Cardiac muscle cell (in vitro differentiated cells and primary cell): ENCODE data around the gene DIAPH2. TPM values are rescaled to one million over a fixed set of nuclear protein-coding genes. Genes with fewer than 3 reads are reported as not detected.

Experiments
- DNase-seq, 2 donors: peaks; one replicate each; pipeline versions ENCODE4 v3.0.0 to v3.0.0-alpha.2; 2010 to 2017; ENCODE audit warnings: low read depth in 1 of 2, low spot score in 1 of 2
- H3K27ac ChIP-seq: fragments of 200-600 bp; sonication (generic); 2 replicates; pipeline ENCODE4 v1.5.1; 2016
- H3K27me3 ChIP-seq: fragments of 200-600 bp; sonication (generic); 2 replicates; pipeline ENCODE4 v1.6.0; 2016; ENCODE audit warnings: control low read depth
- H3K36me3 ChIP-seq: fragments of 200-600 bp; sonication (generic); 2 replicates; pipeline ENCODE4 v1.5.1; 2016; ENCODE audit warnings: control low read depth
- H3K4me1 ChIP-seq: fragments of 200-600 bp; sonication (generic); 2 replicates; pipeline ENCODE4 v1.8.1; 2017; ENCODE audit warnings: low read depth, mild to moderate bottlenecking, mixed run types
- H3K4me3 ChIP-seq: fragments of 200-600 bp; sonication (generic); 2 replicates; pipeline ENCODE4 v1.5.1; 2016; ENCODE audit warnings: mild to moderate bottlenecking
- H3K9me3 ChIP-seq: fragments of 200-600 bp; sonication (generic); 2 replicates; pipeline ENCODE4 v1.5.1; 2017; ENCODE audit warnings: low read depth, mild to moderate bottlenecking, control low read depth
- polyA plus RNA-seq: library from polyadenylated mRNA; unstranded; fragments of >200 nt; fragmentation: Nextera tagmentation; extraction: Ambion mirVana; gene quantifications from 2 replicates; pipeline ENCODE4 v1.2.1, GENCODE V29; 2016
- total RNA-seq: library from RNA; depleted of rRNA; stranded (reverse); fragments of >200 nt; gene quantifications from 2 replicates; pipeline ENCODE4 v1.2.3, GENCODE V29; 2016
- TF ChIP-seq, protein P1 (sequence below): IDR thresholded peaks from 2 replicates; pipeline ENCODE4 v1.5.1; 2012; ENCODE audit warnings: low read depth, mild to moderate bottlenecking, low read length

DIAPH2 gene
- total and polyA plus RNA-seq, 2 experiments from 2014 or later, result 9.1 to 18.4 TPM

DNA sequence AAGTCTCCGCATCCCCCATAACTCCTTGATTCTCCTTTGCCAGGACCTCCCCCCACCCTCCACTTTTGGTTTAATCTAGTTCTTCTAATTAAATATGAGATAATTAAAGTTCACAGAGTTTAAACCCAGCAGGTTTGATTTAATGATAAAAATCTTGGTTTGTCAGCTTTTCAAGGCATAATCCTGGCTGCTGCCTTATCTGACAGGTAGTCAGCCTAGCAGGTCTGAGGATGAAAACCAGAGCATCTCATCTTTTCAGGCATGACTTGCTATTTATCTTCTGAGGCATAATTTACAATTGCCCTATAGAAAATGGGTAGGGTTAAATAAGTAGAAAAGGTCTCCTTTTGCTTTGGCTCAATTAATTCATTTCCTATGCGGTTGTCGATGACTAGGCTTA lies 790.3 kb downstream of the DIAPH2 start:
- Histone ChIP-seq H3K4me3 (no peak overlapping the region), H3K27me3 (no peaks in the 10 kb centered on the region), H3K27ac (no peak overlapping the region), H3K36me3 (no peaks in the 10 kb centered on the region), H3K4me1 (no peaks in the 10 kb centered on the region), H3K9me3 (no peaks in the 10 kb centered on the region)
- no peak for DNase-seq
- TF ChIP-seq, protein P1, sequence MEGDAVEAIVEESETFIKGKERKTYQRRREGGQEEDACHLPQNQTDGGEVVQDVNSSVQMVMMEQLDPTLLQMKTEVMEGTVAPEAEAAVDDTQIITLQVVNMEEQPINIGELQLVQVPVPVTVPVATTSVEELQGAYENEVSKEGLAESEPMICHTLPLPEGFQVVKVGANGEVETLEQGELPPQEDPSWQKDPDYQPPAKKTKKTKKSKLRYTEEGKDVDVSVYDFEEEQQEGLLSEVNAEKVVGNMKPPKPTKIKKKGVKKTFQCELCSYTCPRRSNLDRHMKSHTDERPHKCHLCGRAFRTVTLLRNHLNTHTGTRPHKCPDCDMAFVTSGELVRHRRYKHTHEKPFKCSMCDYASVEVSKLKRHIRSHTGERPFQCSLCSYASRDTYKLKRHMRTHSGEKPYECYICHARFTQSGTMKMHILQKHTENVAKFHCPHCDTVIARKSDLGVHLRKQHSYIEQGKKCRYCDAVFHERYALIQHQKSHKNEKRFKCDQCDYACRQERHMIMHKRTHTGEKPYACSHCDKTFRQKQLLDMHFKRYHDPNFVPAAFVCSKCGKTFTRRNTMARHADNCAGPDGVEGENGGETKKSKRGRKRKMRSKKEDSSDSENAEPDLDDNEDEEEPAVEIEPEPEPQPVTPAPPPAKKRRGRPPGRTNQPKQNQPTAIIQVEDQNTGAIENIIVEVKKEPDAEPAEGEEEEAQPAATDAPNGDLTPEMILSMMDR, result no peak

DNA sequence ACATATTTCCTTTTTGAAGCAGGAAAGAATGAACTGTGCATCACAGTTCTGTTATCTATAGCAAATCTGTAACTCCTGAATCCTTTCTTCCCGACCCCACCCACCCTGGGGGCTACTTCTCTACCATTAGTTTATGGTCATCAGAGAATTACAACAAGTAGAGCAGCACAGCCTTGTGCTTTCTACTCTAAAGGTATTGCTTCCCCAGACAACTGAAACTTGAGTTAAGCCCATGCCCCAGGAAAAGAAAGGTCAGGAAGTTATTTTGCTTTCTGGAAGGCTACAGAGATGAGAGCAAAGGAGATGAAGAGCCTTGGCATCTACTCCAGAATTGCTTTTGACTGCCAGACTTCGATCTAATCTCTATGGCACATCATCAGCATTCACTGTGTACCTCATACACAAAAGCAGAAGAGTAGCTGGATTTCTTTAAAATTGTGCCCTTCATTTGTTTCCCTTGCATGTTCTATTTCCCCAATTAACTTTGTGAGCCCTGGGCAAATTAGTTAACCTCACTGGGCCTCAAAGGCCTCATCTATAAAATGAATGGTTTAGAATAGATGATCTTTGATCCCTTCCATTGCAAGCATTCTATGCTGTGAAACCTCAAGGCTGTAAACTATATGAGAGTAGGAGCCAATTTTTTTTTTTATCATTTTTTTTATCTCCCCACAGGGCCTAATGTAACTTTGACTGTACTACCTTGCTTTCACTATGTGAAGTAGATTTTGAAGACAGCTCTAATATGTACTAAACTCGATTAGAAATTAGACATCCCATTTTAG lies 794.7 kb downstream of the DIAPH2 start:
- no peak for DNase-seq
- Histone ChIP-seq H3K27me3 (no peaks in the 10 kb centered on the region), H3K4me1 (peaks cover 19% of the 10 kb centered on the region), H3K36me3 (no peaks in the 10 kb centered on the region), H3K4me3 (no peak overlapping the region), H3K27ac (no peak overlapping the region), H3K9me3 (no peaks in the 10 kb centered on the region)
- TF ChIP-seq, protein P1, result no peak

DNA sequence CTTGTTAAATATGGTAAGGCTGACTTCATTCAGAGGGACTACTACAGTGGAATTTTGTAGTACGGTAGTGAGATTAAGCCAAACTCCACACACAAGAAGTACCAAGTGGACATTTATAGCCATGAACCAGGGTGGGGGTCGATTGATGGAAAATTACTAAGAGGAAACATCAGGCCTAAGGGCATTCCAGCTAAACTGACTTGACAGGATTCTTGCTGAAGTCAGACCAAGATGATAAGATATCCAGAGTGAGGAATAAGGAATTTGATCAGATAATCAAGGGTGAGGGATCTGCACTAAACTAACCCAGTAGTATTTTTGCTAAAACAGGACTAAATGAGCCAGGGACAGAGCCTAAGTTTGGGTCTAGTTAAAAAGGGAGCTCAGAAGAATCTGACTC lies 796.6 kb downstream of the DIAPH2 start:
- H3K9me3 ChIP-seq, result no peaks in the 10 kb centered on the region
- H3K27me3 ChIP-seq, result no peaks in the 10 kb centered on the region
- TF ChIP-seq, protein P1, result no peak
- no peaks in the 10 kb centered on the region for H3K36me3 ChIP-seq
- no peak for DNase-seq
- peaks cover 19% of the 10 kb centered on the region for H3K4me1 ChIP-seq
- no peak overlapping the region for H3K4me3 ChIP-seq
- H3K27ac ChIP-seq, result no peak overlapping the region

DNA sequence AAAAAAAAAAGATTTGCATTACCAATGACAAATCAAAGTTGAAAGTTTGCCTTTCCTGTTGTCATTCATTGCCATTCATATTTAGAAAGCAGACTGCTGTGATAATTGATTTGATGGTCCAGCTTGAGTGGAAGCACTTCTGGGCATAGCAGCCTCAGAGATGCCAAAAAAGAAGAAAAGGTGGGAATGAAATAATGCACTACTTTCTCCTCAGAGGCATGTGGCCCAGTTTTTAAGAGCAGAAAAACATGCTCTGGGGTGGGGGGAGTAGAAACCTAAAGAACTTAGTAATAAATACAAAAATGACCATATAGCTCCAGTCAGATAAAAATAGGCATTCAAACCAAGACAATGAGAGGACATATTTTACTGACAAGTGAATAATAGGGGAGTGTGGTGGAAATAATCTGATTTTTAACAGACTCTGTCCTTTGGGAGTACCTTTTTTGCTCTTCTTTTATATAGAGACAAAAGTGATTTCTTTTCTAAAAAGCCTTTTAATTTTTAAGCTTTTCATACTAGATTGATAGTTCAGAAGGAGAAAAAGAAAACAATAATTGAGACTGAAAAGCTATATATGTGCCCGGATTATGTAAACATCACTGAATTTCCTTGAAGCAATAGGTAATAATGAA lies 798.1 kb downstream of the DIAPH2 start:
- TF ChIP-seq, protein P1, result no peak
- Histone ChIP-seq H3K36me3 (no peaks in the 10 kb centered on the region), H3K4me3 (no peak overlapping the region), H3K27ac (no peak overlapping the region), H3K9me3 (no peaks in the 10 kb centered on the region), H3K4me1 (peaks cover 19% of the 10 kb centered on the region), H3K27me3 (no peaks in the 10 kb centered on the region)
- DNase-seq, result no peak

DNA sequence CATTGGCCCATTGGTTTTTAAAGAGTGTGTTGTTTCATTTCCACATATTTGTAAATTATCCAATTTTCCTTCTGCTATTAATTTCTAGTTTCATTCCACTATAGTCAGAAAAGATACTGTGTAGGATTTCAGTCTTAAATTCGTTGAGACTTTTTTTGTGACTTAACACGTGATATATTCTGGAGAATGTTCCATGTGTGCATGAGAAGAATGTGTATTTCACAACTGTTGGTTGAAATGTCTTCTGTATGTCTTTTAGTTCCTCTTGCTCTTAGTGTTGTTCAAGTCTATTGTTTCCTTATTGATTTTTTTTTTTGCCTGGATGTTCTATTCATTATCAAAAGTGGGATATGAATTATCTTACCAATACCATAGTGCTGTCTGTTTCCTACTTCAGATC lies 806.0 kb downstream of the DIAPH2 start:
- no peak for DNase-seq
- no peak overlapping the region for H3K27ac ChIP-seq
- no peaks in the 10 kb centered on the region for H3K36me3 ChIP-seq
- H3K27me3 ChIP-seq, result no peaks in the 10 kb centered on the region
- TF ChIP-seq, protein P1, result no peak
- H3K9me3 ChIP-seq, result no peaks in the 10 kb centered on the region
- H3K4me1 ChIP-seq, result no peaks in the 10 kb centered on the region
- no peak overlapping the region for H3K4me3 ChIP-seq
